ENCODE results near the gene MLYCD. TPM values are rescaled to one million over a fixed set of nuclear protein-coding genes. Genes with fewer than 3 reads are reported as not detected.
A peak's percentile ranks its signal among the peaks of the same experiment; 100 is the strongest.

MLYCD gene
- total and polyA plus RNA-seq, 2 experiments from 2014 or later = 3.2 to 7.2 TPM

GRCh38 chr16:83940119-83940518 is 41.2 kb downstream of the MLYCD start:
- Mint-ChIP-seq H3K9me3 (no peaks in the 10 kb centered on the region), H3K36me3 (ENCODE audit: low read depth) (no peaks in the 10 kb centered on the region; the same call in 2 of the 3 replicates), H3K4me1 (peaks cover 12% of the 10 kb centered on the region), H3K27me3 (ENCODE audit: insufficient read depth, low read depth, poor library complexity) (peaks cover 24% of the 10 kb centered on the region), H3K4me3 (no peak overlapping the region), H3K27ac (no peak overlapping the region)
- ATAC-seq (peak; percentile 15; the same call in 2 of the 3 replicates), DNase-seq (ENCODE audit: low spot score) (no peak)
- no peaks in the 10 kb centered on the region for H3K27me3 ChIP-seq (ENCODE audit: insufficient read depth)
- H3K4me1 ChIP-seq (ENCODE audit: insufficient read depth) = no peaks in the 10 kb centered on the region
- H3K79me2 ChIP-seq (replicated peaks; ENCODE audit: insufficient read depth) = no peaks in the 10 kb centered on the region
- no peaks in the 10 kb centered on the region for H3K9me2 ChIP-seq (ENCODE audit: insufficient read depth)
- no peaks in the 10 kb centered on the region for H3F3A ChIP-seq (replicated peaks; ENCODE audit: low read depth)
- H2AFZ ChIP-seq = no peak overlapping the region
- H3K36me3 ChIP-seq (ENCODE audit: insufficient read depth) = no peaks in the 10 kb centered on the region
- H3K4me2 ChIP-seq = no peak overlapping the region
- no peaks in the 10 kb centered on the region; the same call in 1 of the 2 replicates for H4K20me1 ChIP-seq (replicated peaks; ENCODE audit: insufficient read depth)
- no peak overlapping the region for H3K4me3 ChIP-seq
- no peak overlapping the region for H3K27ac ChIP-seq (ENCODE audit: low read depth)
- TF ChIP-seq, protein P1, sequence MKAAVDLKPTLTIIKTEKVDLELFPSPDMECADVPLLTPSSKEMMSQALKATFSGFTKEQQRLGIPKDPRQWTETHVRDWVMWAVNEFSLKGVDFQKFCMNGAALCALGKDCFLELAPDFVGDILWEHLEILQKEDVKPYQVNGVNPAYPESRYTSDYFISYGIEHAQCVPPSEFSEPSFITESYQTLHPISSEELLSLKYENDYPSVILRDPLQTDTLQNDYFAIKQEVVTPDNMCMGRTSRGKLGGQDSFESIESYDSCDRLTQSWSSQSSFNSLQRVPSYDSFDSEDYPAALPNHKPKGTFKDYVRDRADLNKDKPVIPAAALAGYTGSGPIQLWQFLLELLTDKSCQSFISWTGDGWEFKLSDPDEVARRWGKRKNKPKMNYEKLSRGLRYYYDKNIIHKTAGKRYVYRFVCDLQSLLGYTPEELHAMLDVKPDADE (IDR thresholded peaks at IDR 0.05) = no peak
- no peak for TF ChIP-seq ZNF331 (CRISPR knock-in tag; IDR thresholded peaks at IDR 0.05; ENCODE audit: low read depth)
- TF ChIP-seq REST (IDR thresholded peaks at IDR 0.05; ENCODE audit: unreplicated experiment) = no peak
- TF ChIP-seq CREB1 (CRISPR knock-in tag; IDR thresholded peaks at IDR 0.05; ENCODE audit: low read depth) = no peak
- TF ChIP-seq ZNF462 (CRISPR knock-in tag; IDR thresholded peaks at IDR 0.05) = no peak
- TF ChIP-seq POLR2AphosphoS5 (IDR thresholded peaks at IDR 0.05; ENCODE audit: low read depth) = no peak
- no peak for TF ChIP-seq EZH2phosphoT487 (IDR thresholded peaks at IDR 0.05; ENCODE audit: unreplicated experiment)
- TF ChIP-seq CTCF (conservative IDR thresholded peaks at IDR 0.05; ENCODE audit: low read depth in 2 of 2) = peak in 1 of 2 experiments; percentile 23; a peak in 1 of 4 replicates
- TF ChIP-seq NANOG (IDR thresholded peaks at IDR 0.05; ENCODE audit: borderline replicate concordance) = no peak

Data from GM23338 (cell line).